K562 (cell line): ENCODE measurements around the gene MILR1.

ENCODE experiments used
- CSDE1 ChIP-seq, 2 experiments: fragments of 450-650 bp; IDR thresholded peaks; 2 replicates each; pipeline ENCODE4 v1.6.1; 2016; ENCODE audit warnings: mild to moderate bottlenecking in 1 of 2
- CUX1 ChIP-seq: fragments of 200-800 bp; sonication (Bioruptor generic); IDR thresholded peaks from 2 replicates; pipeline ENCODE4 v1.6.1; 2016; ENCODE audit warnings: missing genetic modification characterization, missing compliant biosample characterization
- EZH2 ChIP-seq: IDR thresholded peaks from 2 replicates; pipeline ENCODE4 v1.6.1; 2012; ENCODE audit warnings: low read depth, mild to moderate bottlenecking, inconsistent platforms, low read length, borderline replicate concordance
- POLR2AphosphoS5 ChIP-seq: IDR thresholded peaks from 2 replicates; pipeline ENCODE4 v1.6.1; 2011; ENCODE audit warnings: mild to moderate bottlenecking, low read depth, low read length, moderate library complexity; ENCODE audit not compliant: control insufficient read depth, insufficient read depth
- RB1 ChIP-seq: fragments of 450-650 bp; IDR thresholded peaks from 2 replicates; pipeline ENCODE4 v1.6.1; 2017; ENCODE audit warnings: low read depth, mild to moderate bottlenecking

DNA sequence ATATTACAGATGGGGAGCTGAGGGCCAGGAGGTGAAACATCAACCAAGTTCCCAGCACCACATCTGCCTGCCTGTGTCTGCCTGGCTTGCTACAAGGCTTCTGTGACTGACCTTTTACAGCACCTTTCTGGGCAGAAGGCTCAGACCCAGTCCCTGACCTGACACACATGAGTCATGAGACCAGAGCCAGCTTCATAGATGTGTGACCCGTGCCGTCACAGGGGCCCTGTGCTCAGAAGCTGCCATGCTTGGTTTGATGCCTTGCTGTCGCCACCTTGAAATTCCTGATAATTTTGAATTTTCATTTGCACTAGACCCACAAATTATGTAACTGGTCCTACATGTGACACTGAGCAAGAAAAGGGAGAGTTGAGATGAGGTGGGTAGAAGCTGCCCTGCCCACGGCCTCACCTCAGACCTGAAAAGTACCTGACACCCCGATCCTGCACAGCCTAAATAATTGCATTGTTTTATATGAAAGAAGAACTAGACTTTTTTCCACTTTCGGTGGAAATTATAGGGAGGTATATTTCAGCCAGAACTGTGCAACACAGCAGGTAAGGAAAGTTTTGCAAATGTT lies 44.9 kb upstream of the MILR1 start:
- TF ChIP-seq CUX1 = no peak
- TF ChIP-seq EZH2 = no peak
- TF ChIP-seq CSDE1 (IDR thresholded peaks at IDR 0.05) = no peak
- TF ChIP-seq RB1 = no peak
- no peak for TF ChIP-seq POLR2AphosphoS5
